SK-N-SH treated with all-trans-retinoic acid at 6 μM for 48 hours (cell line): ENCODE measurements around the gene ADAMTS17.

Source experiments
- ATAC-seq: fragments of 200-7000 bp; cut with Tn5 transposase; 3 replicates; pipeline ENCODE4 v1.9.1; 2020; ENCODE audit warnings: mild to moderate bottlenecking, moderate library complexity
- ARNTL ChIP-seq: fragments of 450-650 bp; formaldehyde crosslinking; IDR thresholded peaks from 2 replicates; pipeline ENCODE4 v1.5.0; 2020; ENCODE audit warnings: low read depth, mild to moderate bottlenecking, moderate library complexity, borderline replicate concordance
- BACH2 ChIP-seq: fragments of 250-450 bp; sonication (Bioruptor Pico); IDR thresholded peaks from 2 replicates; pipeline ENCODE4 v1.9.0; 2021; ENCODE audit warnings: mild to moderate bottlenecking, borderline replicate concordance
- CSDC2 ChIP-seq: fragments of 250-450 bp; sonication (Bioruptor Pico); IDR thresholded peaks from 2 replicates; pipeline ENCODE4 v1.5.0; 2020; ENCODE audit warnings: mild to moderate bottlenecking, moderate library complexity
- ESRRG ChIP-seq: fragments of 250-450 bp; sonication (Bioruptor Pico); IDR thresholded peaks from 2 replicates; pipeline ENCODE4 v1.6.1; 2021; ENCODE audit warnings: mild to moderate bottlenecking
- GLIS3 ChIP-seq: fragments of 250-450 bp; sonication (Bioruptor Pico); IDR thresholded peaks from 2 replicates; pipeline ENCODE4 v1.5.0; 2020; ENCODE audit warnings: mild to moderate bottlenecking, moderate library complexity
- ISL1 ChIP-seq: fragments of 250-450 bp; sonication (Bioruptor Pico); IDR thresholded peaks from 2 replicates; pipeline ENCODE4 v2.1.2; 2022; ENCODE audit warnings: mild to moderate bottlenecking, moderate library complexity
- OSR1 ChIP-seq: fragments of 250-450 bp; sonication (Bioruptor Pico); IDR thresholded peaks from 2 replicates; pipeline ENCODE4 v1.8.0; 2022; ENCODE audit warnings: moderate library complexity, mild to moderate bottlenecking, inconsistent platforms
- POU6F1 ChIP-seq: fragments of 250-450 bp; sonication (Bioruptor Pico); IDR thresholded peaks from 2 replicates; pipeline ENCODE4 v1.8.0; 2021; ENCODE audit warnings: low read depth, mild to moderate bottlenecking, moderate library complexity, borderline replicate concordance
- RARB ChIP-seq: fragments of 250-450 bp; sonication (Bioruptor Pico); IDR thresholded peaks from 2 replicates; pipeline ENCODE4 v1.8.0; 2021; ENCODE audit warnings: mild to moderate bottlenecking, moderate library complexity
- SNAI2 ChIP-seq: fragments of 250-450 bp; sonication (Bioruptor Pico); IDR thresholded peaks from 2 replicates; pipeline ENCODE4 v1.5.0; 2020; ENCODE audit warnings: mild to moderate bottlenecking, moderate library complexity
- TCF4 ChIP-seq: fragments of 250-450 bp; sonication (Bioruptor Pico); IDR thresholded peaks from 2 replicates; pipeline ENCODE4 v1.8.0; 2021; ENCODE audit warnings: mild to moderate bottlenecking, moderate library complexity, borderline replicate concordance
- TOX ChIP-seq: fragments of 250-450 bp; sonication (Bioruptor Pico); IDR thresholded peaks from 2 replicates; pipeline ENCODE4 v1.8.0; 2021; ENCODE audit warnings: mild to moderate bottlenecking, moderate library complexity, borderline replicate concordance
- TSHZ2 ChIP-seq: fragments of 250-450 bp; sonication (Bioruptor Pico); IDR thresholded peaks from 2 replicates; pipeline ENCODE4 v1.5.0; 2020; ENCODE audit warnings: mild to moderate bottlenecking, moderate library complexity
- ZC3H10 ChIP-seq: fragments of 250-450 bp; sonication (Bioruptor Pico); IDR thresholded peaks from 2 replicates; pipeline ENCODE4 v1.5.1; 2021; ENCODE audit warnings: mild to moderate bottlenecking, moderate library complexity
- ZNF565 ChIP-seq: fragments of 450-650 bp; formaldehyde crosslinking; conservative IDR thresholded peaks from 2 replicates; pipeline ENCODE4 v1.5.0; 2020; ENCODE audit warnings: low read depth, mild to moderate bottlenecking, moderate library complexity
- ZNF70 ChIP-seq: fragments of 450-650 bp; formaldehyde crosslinking; IDR thresholded peaks from 2 replicates; pipeline ENCODE4 v1.5.0; 2020; ENCODE audit warnings: mild to moderate bottlenecking, moderate library complexity
- ZNF8 ChIP-seq: fragments of 450-650 bp; formaldehyde crosslinking; IDR thresholded peaks from 2 replicates; pipeline ENCODE4 v1.5.0; 2020; ENCODE audit warnings: mild to moderate bottlenecking, moderate library complexity
- TF ChIP-seq, protein P1 (sequence below): fragments of 250-450 bp; sonication (Bioruptor Pico); IDR thresholded peaks from 2 replicates; pipeline ENCODE4 v1.5.1; 2021; ENCODE audit warnings: mild to moderate bottlenecking, moderate library complexity
- TF ChIP-seq, protein P2 (sequence below): fragments of 250-450 bp; sonication (Bioruptor Pico); IDR thresholded peaks from 2 replicates; pipeline ENCODE4 v1.8.0; 2020; ENCODE audit warnings: mild to moderate bottlenecking, moderate library complexity, borderline replicate concordance
- TF ChIP-seq, protein P3 (sequence below): fragments of 250-450 bp; sonication (Bioruptor Pico); IDR thresholded peaks from 2 replicates; pipeline ENCODE4 v1.5.1; 2020; ENCODE audit warnings: low read depth, mild to moderate bottlenecking, moderate library complexity

Gene ADAMTS17

DNA sequence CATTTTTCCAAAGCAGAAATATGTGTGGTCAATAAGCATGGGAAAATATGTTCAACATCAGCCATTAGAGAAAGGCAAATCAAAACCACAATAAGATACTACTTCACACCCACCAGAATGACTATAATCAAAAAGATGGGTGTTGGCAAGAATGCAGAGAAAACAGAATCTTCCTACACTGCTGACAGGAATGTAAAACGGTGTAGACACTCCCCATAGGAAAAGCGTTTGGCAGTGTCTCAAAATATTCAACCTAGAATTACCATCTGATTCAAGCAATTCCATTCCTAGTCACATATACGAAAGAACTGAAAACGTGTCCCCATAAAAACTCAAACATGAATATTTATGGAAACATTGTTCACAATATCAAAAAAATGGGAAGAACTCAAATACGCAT lies 123.3 kb downstream of the ADAMTS17 start:
- no peak for ATAC-seq

DNA sequence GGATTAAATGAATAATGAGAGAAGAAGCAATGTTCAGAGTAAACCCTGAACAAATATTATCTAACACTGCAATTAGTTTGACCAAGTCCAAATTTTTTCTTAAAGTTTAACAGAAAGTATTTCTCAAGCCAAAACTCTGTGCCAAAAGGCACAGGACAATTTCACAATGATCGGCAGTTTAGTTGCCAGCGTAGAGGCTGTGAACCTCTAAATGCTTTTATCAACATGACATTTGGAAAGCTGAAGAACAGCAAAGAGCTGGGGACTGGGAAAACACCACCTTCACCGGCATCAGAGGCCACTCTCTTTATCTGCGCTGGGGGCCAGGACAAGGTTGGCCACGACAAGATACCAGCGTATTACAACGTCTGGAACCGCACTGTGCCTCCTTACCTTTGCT lies 125.6 kb downstream of the ADAMTS17 start:
- no peak for ATAC-seq
- TF ChIP-seq OSR1: no peak
- TF ChIP-seq, protein P1, sequence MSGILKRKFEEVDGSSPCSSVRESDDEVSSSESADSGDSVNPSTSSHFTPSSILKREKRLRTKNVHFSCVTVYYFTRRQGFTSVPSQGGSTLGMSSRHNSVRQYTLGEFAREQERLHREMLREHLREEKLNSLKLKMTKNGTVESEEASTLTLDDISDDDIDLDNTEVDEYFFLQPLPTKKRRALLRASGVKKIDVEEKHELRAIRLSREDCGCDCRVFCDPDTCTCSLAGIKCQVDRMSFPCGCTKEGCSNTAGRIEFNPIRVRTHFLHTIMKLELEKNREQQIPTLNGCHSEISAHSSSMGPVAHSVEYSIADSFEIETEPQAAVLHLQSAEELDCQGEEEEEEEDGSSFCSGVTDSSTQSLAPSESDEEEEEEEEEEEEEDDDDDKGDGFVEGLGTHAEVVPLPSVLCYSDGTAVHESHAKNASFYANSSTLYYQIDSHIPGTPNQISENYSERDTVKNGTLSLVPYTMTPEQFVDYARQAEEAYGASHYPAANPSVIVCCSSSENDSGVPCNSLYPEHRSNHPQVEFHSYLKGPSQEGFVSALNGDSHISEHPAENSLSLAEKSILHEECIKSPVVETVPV (CRISPR knock-in tag): no peak
- no peak for TF ChIP-seq ZNF565 (CRISPR knock-in tag)
- no peak for TF ChIP-seq BACH2 (CRISPR knock-in tag)
- TF ChIP-seq, protein P2, sequence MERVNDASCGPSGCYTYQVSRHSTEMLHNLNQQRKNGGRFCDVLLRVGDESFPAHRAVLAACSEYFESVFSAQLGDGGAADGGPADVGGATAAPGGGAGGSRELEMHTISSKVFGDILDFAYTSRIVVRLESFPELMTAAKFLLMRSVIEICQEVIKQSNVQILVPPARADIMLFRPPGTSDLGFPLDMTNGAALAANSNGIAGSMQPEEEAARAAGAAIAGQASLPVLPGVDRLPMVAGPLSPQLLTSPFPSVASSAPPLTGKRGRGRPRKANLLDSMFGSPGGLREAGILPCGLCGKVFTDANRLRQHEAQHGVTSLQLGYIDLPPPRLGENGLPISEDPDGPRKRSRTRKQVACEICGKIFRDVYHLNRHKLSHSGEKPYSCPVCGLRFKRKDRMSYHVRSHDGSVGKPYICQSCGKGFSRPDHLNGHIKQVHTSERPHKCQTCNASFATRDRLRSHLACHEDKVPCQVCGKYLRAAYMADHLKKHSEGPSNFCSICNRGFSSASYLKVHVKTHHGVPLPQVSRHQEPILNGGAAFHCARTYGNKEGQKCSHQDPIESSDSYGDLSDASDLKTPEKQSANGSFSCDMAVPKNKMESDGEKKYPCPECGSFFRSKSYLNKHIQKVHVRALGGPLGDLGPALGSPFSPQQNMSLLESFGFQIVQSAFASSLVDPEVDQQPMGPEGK (CRISPR knock-in tag): no peak
- TF ChIP-seq TSHZ2: no peak
- no peak for TF ChIP-seq SNAI2
- no peak for TF ChIP-seq ZC3H10 (CRISPR knock-in tag)
- TF ChIP-seq RARB (CRISPR knock-in tag): no peak
- no peak for TF ChIP-seq ESRRG
- TF ChIP-seq ZNF8 (CRISPR knock-in tag): no peak
- TF ChIP-seq, protein P3, sequence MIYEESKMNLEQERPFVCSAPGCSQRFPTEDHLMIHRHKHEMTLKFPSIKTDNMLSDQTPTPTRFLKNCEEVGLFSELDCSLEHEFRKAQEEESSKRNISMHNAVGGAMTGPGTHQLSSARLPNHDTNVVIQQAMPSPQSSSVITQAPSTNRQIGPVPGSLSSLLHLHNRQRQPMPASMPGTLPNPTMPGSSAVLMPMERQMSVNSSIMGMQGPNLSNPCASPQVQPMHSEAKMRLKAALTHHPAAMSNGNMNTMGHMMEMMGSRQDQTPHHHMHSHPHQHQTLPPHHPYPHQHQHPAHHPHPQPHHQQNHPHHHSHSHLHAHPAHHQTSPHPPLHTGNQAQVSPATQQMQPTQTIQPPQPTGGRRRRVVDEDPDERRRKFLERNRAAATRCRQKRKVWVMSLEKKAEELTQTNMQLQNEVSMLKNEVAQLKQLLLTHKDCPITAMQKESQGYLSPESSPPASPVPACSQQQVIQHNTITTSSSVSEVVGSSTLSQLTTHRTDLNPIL (CRISPR knock-in tag): no peak
- TF ChIP-seq, all 23 proteins: peak for 0

More for the DNA sequence above, 123.3 kb downstream of the ADAMTS17 start:
- TF ChIP-seq TCF4 (CRISPR knock-in tag): no peak
- no peak for TF ChIP-seq SNAI2
- no peak for TF ChIP-seq ISL1 (CRISPR knock-in tag)
- TF ChIP-seq RARB (CRISPR knock-in tag): no peak
- TF ChIP-seq, protein P3 (CRISPR knock-in tag): no peak
- TF ChIP-seq, all 23 proteins: peak for 0

DNA sequence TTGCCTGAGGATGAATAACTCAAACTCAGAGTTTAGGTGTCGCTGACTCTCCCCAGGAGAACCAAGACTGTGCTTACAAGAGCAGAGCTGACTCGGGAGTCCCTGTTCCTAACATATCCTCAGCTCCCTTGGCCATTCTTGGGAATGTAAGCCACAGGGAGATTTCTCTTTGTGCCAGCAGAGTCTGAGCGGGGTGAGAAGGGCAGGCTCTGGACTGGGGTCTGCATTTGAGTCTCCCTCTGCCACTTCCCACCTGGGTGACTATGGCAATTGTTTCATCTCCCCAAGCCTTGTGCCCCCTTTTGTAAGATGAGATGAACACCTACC lies 126.0 kb downstream of the ADAMTS17 start:
- ATAC-seq: no peak
- TF ChIP-seq BACH2 (CRISPR knock-in tag) (no peak), ISL1 (CRISPR knock-in tag) (no peak), CSDC2 (no peak), ARNTL (CRISPR knock-in tag) (no peak), TOX (no peak), SNAI2 (no peak), ZNF8 (CRISPR knock-in tag) (no peak), ZNF70 (no peak), POU6F1 (CRISPR knock-in tag) (no peak), ZNF565 (CRISPR knock-in tag) (no peak), TSHZ2 (no peak), GLIS3 (CRISPR knock-in tag) (no peak), OSR1 (no peak), TCF4 (CRISPR knock-in tag) (no peak)
- TF ChIP-seq, protein P3 (CRISPR knock-in tag): no peak
